Measurements from ENCODE around the gene LRIT3.
"Not testable (repeated sequence)": the region's sequence is repeated elsewhere in the genome, so short reads cannot be mapped to it uniquely, and the experiment has no call there.

The LRIT3 gene

GRCh38 chr4:109864134-109864533 lies 16.2 kb downstream of the LRIT3 start:
- CTCF ChIA-PET = no interaction called here
- POLR2A ChIA-PET (ENCODE audit: low non-redundant PET) = no interaction called here
- no peak overlapping the region for H3K27ac ChIP-seq
- DNase-seq (ENCODE audit: low spot score) = no peak
- no peak for TF ChIP-seq CTCF (conservative IDR thresholded peaks at IDR 0.05; ENCODE audit: low read depth)

- ChIA-PET CTCF (interaction anchor here (0.6 kb wide), 1 partner anchor 445 kb away, joined by 3 read pairs; no protein-coding TSS in a partner anchor), POLR2A (ENCODE audit: low non-redundant PET) (no interaction called here)
- DNase-seq (ENCODE audit: low spot score) = no peak
- H3K27ac ChIP-seq = no peak overlapping the region
- no peak for TF ChIP-seq CTCF (conservative IDR thresholded peaks at IDR 0.05; ENCODE audit: low read depth)
Measured at GRCh38 chr4:109870061-109870460, 22.2 kb downstream of the LRIT3 start.

- DNase-seq (ENCODE audit: low spot score) = no peak
- CTCF ChIA-PET = no interaction called here
- POLR2A ChIA-PET (ENCODE audit: low non-redundant PET) = no interaction called here
- no peak overlapping the region for H3K27ac ChIP-seq
- TF ChIP-seq CTCF (conservative IDR thresholded peaks at IDR 0.05; ENCODE audit: low read depth) = no peak
Measured at GRCh38 chr4:109872065-109872464, 24.2 kb downstream of the LRIT3 start.

GRCh38 chr4:109872950-109873656 lies 25.2 kb downstream of the LRIT3 start:
- ChIA-PET POLR2A (ENCODE audit: low non-redundant PET) (no interaction called here), CTCF (no interaction called here)
- no peak for TF ChIP-seq CTCF (conservative IDR thresholded peaks at IDR 0.05; ENCODE audit: low read depth)
- DNase-seq (ENCODE audit: low spot score) = no peak
- H3K27ac ChIP-seq = no peak overlapping the region

GRCh38 chr4:109873791-109874514 lies 26.0 kb downstream of the LRIT3 start:
- TF ChIP-seq CTCF (conservative IDR thresholded peaks at IDR 0.05; ENCODE audit: low read depth) = no peak
- H3K27ac ChIP-seq = no peak overlapping the region
- ChIA-PET CTCF (no interaction called here), POLR2A (ENCODE audit: low non-redundant PET) (no interaction called here)
- DNase-seq (ENCODE audit: low spot score) = no peak

- DNase-seq (ENCODE audit: low spot score) = no peak
- CTCF ChIA-PET = no interaction called here
- TF ChIP-seq CTCF (conservative IDR thresholded peaks at IDR 0.05; ENCODE audit: low read depth) = no peak
- no peak overlapping the region for H3K27ac ChIP-seq
- POLR2A ChIA-PET (ENCODE audit: low non-redundant PET) = no interaction called here
Measured at GRCh38 chr4:109875106-109875505, 27.2 kb downstream of the LRIT3 start.

- DNase-seq (ENCODE audit: low spot score); CTCF ChIA-PET; POLR2A ChIA-PET (ENCODE audit: low non-redundant PET); H3K27ac ChIP-seq: not testable (repeated sequence)
Measured at GRCh38 chr4:109875553-109875952, 27.6 kb downstream of the LRIT3 start.

All from RWPE1 (cell line).